A549 (cell line): ENCODE measurements around the gene HLA-E. TPM values are rescaled to one million over a fixed set of nuclear protein-coding genes. Genes with fewer than 3 reads are reported as not detected.
"Not testable (repeated sequence)": the region's sequence is repeated elsewhere in the genome, so short reads cannot be mapped to it uniquely, and the experiment has no call there.

Source experiments
- ATAC-seq, 2 experiments: fragments of 200-7000 bp in 1 of 2; fragments of >200 bp in 1 of 2; cut with Nextera tagmentation in 1 of 2; cut with Tn5 transposase in 1 of 2; 3 replicates each; pipeline versions ENCODE4 v1.8.0 to v1.9.1; 2018 to 2020; ENCODE audit warnings: mild to moderate bottlenecking in 1 of 2, moderate library complexity in 1 of 2
- CTCF ChIA-PET: fragments of 300-600 bp; sonication (Branson Sonifier 250); formaldehyde crosslinking; extraction: SDS; loops from one replicate; lab custom pipeline; 2021; ENCODE audit warnings: antibody characterized with exemption, inconsistent platforms; lab: Yijun Ruan, JAX
- POLR2A ChIA-PET: fragments of 350-600 bp; formaldehyde crosslinking; extraction: SDS; loops from one replicate; lab custom pipeline; 2021; ENCODE audit warnings: antibody characterized with exemption, inconsistent platforms; lab: Yijun Ruan, JAX
- DNase-seq, 2 experiments: peaks; one replicate each; pipeline versions ENCODE4 v3.0.0 to v3.0.0-alpha.2; 2011 to 2016; ENCODE audit warnings: low read depth in 1 of 2, low spot score in 1 of 2
- FAIRE-seq: peaks from 2 replicates; lab custom pipeline; 2011; peaks lifted over from hg19 to GRCh38; lab: Jason Lieb, UNC
- H3K27ac ChIP-seq, 2 experiments: fragments of >200 bp; sonication (Bioruptor Twin); formaldehyde crosslinking; 3 replicates each; pipeline ENCODE4 v1.5.1; 2016 to 2017
- H3K4me1 ChIP-seq: fragments of >200 bp; sonication (Bioruptor Twin); formaldehyde crosslinking; 3 replicates; pipeline ENCODE4 v1.6.1; 2016
- H3K4me2 ChIP-seq: fragments of >200 bp; sonication (Bioruptor Twin); formaldehyde crosslinking; 3 replicates; pipeline ENCODE4 v1.6.1; 2016
- H3K4me3 ChIP-seq: fragments of >200 bp; sonication (Bioruptor Twin); formaldehyde crosslinking; 3 replicates; pipeline ENCODE4 v1.5.1; 2016
- H3K9me3 ChIP-seq: fragments of >200 bp; sonication (Bioruptor Twin); formaldehyde crosslinking; 3 replicates; pipeline ENCODE4 v1.6.1; 2016
- CBX2 ChIP-seq: fragments of 200-600 bp; sonication (generic); IDR thresholded peaks from 2 replicates; pipeline ENCODE4 v1.6.1; 2016; ENCODE audit warnings: low read depth, mild to moderate bottlenecking, borderline replicate concordance
- E2F6 ChIP-seq: IDR thresholded peaks from 2 replicates; pipeline ENCODE4 v1.6.1; 2012; ENCODE audit warnings: low read depth, borderline replicate concordance
- EHMT2 ChIP-seq: fragments of 200-600 bp; sonication (generic); IDR thresholded peaks from 2 replicates; pipeline ENCODE4 v1.6.1; 2016; ENCODE audit warnings: antibody characterized with exemption, low read depth, mild to moderate bottlenecking, moderate library complexity
- ESRRA ChIP-seq: fragments of 150-350 bp; IDR thresholded peaks from 2 replicates; pipeline ENCODE4 v1.6.1; 2014; ENCODE audit warnings: mild to moderate bottlenecking, low read length, borderline replicate concordance
- GATA3 ChIP-seq: IDR thresholded peaks from 2 replicates; pipeline ENCODE4 v1.6.1; 2012; ENCODE audit warnings: borderline replicate concordance
- HDAC2 ChIP-seq: fragments of 200-600 bp; sonication (generic); IDR thresholded peaks from 2 replicates; pipeline ENCODE4 v1.6.1; 2016
- HOXB5 ChIP-seq: fragments of 250-450 bp; sonication (Bioruptor Pico); IDR thresholded peaks from 2 replicates; pipeline ENCODE4 v1.5.0; 2020; ENCODE audit warnings: mild to moderate bottlenecking, moderate library complexity
- POLR2A ChIP-seq: IDR thresholded peaks from 2 replicates; pipeline ENCODE4 v1.6.1; 2012; ENCODE audit warnings: mild to moderate bottlenecking, low read length
- POLR2AphosphoS2 ChIP-seq: conservative IDR thresholded peaks from 2 replicates; pipeline ENCODE4 v1.6.1; 2012; ENCODE audit warnings: low read length, improper control_type of control experiment, inconsistent platforms
- RNF2 ChIP-seq: fragments of 200-600 bp; sonication (generic); IDR thresholded peaks from 2 replicates; pipeline ENCODE4 v1.6.1; 2016; ENCODE audit warnings: low read depth, mild to moderate bottlenecking, antibody characterized with exemption, moderate library complexity, borderline replicate concordance
- SREBF2 ChIP-seq: fragments of 450-650 bp; IDR thresholded peaks from 2 replicates; pipeline ENCODE4 v1.6.1; 2014; ENCODE audit warnings: mild to moderate bottlenecking, moderate library complexity
- ZFP36 ChIP-seq: fragments of 450-650 bp; IDR thresholded peaks from 2 replicates; pipeline ENCODE4 v1.6.1; 2014; ENCODE audit warnings: borderline replicate concordance; ENCODE audit not compliant: partially characterized antibody
- ZNF302 ChIP-seq: fragments of 250-450 bp; sonication (Bioruptor Pico); IDR thresholded peaks from 2 replicates; pipeline ENCODE4 v1.9.0; 2021; ENCODE audit warnings: inconsistent platforms, mild to moderate bottlenecking, moderate library complexity
- WGBS: methylation state at CpG from one replicate; pipeline ENCODE4 v1.1.6; 2017; ENCODE audit errors: missing lambda C conversion rate; 5-methylcytosine and 5-hydroxymethylcytosine counted together
- polyA plus RNA-seq, 4 experiments: library from polyadenylated mRNA; depleted of rRNA in 3 of 4; stranded (reverse); fragments of >200 nt; fragmentation: RNase III in 1 of 4; extraction: RNeasy Plus Mini Kit Qiagen cat#74134 plus additional on column Dnase treatment in 1 of 4; gene quantifications; 2 replicates in 3 of 4; 3 replicates in 1 of 4; pipeline ENCODE4 v1.2.3, GENCODE V29; 2011 to 2017

HLA-E gene
- polyA plus RNA-seq, 2 of the 4 experiments (the other 2 are of a cell fraction) = 38.3 to 40.3 TPM

- ATAC-seq, H3K9me3 ChIP-seq, H3K4me2 ChIP-seq, H3K27ac ChIP-seq, H3K4me3 ChIP-seq, POLR2A ChIA-PET, H3K4me1 ChIP-seq, DNase-seq, FAIRE-seq: not testable (repeated sequence)
- CTCF ChIA-PET = interaction anchor here (1.4 to 2.2 kb wide), 4 partner anchors 14 to 36 kb away, joined by 3 to 7 read pairs (median 5); no protein-coding TSS in a partner anchor
- 79% methylated on average over 6 of the region's 21 CpGs for WGBS
Measured at GRCh38 chr6:30517767-30518504, 28.6 kb downstream of the HLA-E start.

- CTCF ChIA-PET = interaction anchor here (2.0 to 2.2 kb wide), 2 partner anchors 14 to 22 kb away, joined by 6 to 7 read pairs; no protein-coding TSS in a partner anchor
- WGBS = 82% methylated on average over 18 of the region's 19 CpGs
- H3K27ac ChIP-seq, ATAC-seq, DNase-seq, H3K9me3 ChIP-seq, POLR2A ChIA-PET, FAIRE-seq, H3K4me2 ChIP-seq, H3K4me3 ChIP-seq, H3K4me1 ChIP-seq: not testable (repeated sequence)
Measured at GRCh38 chr6:30518505-30519145, 29.3 kb downstream of the HLA-E start.

DNA sequence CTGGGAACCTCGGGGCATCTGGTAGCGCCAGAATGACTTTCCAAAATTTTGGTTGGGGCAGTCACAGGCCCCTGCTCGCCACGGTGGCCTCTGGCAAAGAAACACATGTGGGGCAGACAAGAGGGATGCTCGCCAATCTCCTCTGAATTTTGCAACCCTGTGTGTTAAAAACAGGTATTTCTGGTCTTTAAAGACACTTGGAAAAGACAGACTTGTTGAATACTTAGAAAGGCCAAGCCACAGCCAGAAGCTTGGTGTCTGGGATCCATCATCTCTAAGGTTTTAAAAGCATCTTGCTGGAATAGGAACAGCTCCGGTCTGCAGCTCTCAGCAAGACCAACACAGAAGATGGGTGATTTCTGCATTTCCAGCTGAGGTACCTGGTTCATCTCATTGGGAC, 31.2 kb downstream of the HLA-E start:
- FAIRE-seq (no peak), DNase-seq (no peak), ATAC-seq (no peak)
- ChIA-PET CTCF (interaction anchor here (0.8 to 2.8 kb wide), 5 partner anchors 10 to 38 kb away, joined by 3 to 10 read pairs (median 4); no protein-coding TSS in a partner anchor), POLR2A (no interaction called here)
- Histone ChIP-seq H3K4me1 (no peaks in the 10 kb centered on the region), H3K9me3 (no peaks in the 10 kb centered on the region), H3K27ac (no peak overlapping the region; a peak in 1 of 6 replicates), H3K4me2 (no peak overlapping the region), H3K4me3 (no peak overlapping the region)
- TF ChIP-seq GATA3 = no peak
- TF ChIP-seq ZFP36 = no peak
- TF ChIP-seq CBX2 = no peak
- no peak for TF ChIP-seq HDAC2
- no peak for TF ChIP-seq E2F6
- TF ChIP-seq EHMT2 = no peak
- no peak for TF ChIP-seq POLR2A
- no peak for TF ChIP-seq POLR2AphosphoS2
- TF ChIP-seq RNF2 = no peak
- no peak for TF ChIP-seq HOXB5 (CRISPR knock-in tag)
- no peak for TF ChIP-seq ESRRA
- TF ChIP-seq SREBF2 = no peak
- no peak for TF ChIP-seq ZNF302 (CRISPR knock-in tag)
- whole genome bisulfite sequencing = 85% methylated on average over 6 of the region's 6 CpGs

DNA sequence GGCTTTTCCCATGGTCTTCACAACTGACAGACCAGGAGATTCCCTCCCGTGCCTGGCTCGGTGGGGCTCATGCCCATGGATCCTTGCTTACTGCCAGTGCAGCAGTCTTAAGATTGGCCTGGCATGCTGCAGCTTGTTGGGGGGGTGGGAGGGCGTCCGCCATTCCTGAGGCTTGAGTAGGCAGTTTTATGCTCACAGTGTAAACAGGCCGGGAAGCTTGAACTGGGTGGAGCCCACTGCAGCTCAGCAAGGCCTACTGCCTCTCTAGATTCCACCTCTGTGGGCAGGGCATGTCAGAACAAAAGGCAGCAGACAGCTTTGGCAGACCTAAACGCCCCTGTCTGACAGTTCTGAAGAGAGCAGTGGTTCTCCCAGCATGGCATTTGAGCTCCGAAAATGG, 31.8 kb downstream of the HLA-E start:
- peak in 1 of 2 experiments; percentile 46; a peak in 3 of 6 replicates for ATAC-seq
- CTCF ChIA-PET = interaction anchor here (0.8 to 2.8 kb wide), 6 partner anchors 9 to 39 kb away, joined by 3 to 10 read pairs (median 5); no protein-coding TSS in a partner anchor
- H3K4me2 ChIP-seq, FAIRE-seq, H3K9me3 ChIP-seq, H3K4me3 ChIP-seq, H3K4me1 ChIP-seq, POLR2A ChIA-PET: not testable (repeated sequence)
- WGBS = 0% methylated on average over 1 of the region's 7 CpGs
- H3K27ac ChIP-seq = peak overlapping the region in 1 of 2 experiments; percentile 24; a peak in 1 of 6 replicates
- DNase-seq = peak in 1 of 2 experiments; percentile 55

- POLR2A ChIA-PET, H3K4me1 ChIP-seq, H3K4me3 ChIP-seq, H3K4me2 ChIP-seq, H3K27ac ChIP-seq, DNase-seq, ATAC-seq, FAIRE-seq, H3K9me3 ChIP-seq: not testable (repeated sequence)
- WGBS = 69% methylated on average over 5 of the region's 5 CpGs
- CTCF ChIA-PET = interaction anchor here (1.5 to 2.8 kb wide), 4 partner anchors 10 to 40 kb away, joined by 4 to 10 read pairs (median 6); no protein-coding TSS in a partner anchor
Measured at GRCh38 chr6:30521952-30522351, 32.6 kb downstream of the HLA-E start.

DNA sequence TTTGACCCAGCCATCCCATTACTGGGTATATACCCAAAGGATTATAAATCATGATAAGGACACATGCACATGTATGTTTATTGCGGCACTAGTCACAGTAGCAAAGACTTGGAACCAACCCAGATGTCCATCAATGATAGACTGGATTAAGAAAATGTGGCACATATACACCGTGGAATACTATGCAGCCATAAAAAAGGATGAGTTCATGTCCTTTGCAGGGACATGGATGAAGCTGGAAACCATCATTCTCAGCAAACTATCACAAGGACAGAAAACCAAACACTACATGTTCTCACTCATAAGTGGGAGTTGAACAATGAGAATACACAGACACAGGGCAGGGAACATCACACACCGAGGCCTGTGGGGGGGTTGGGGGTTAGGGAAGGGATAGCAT, 37.1 kb downstream of the HLA-E start:
- H3K9me3 ChIP-seq, DNase-seq, ATAC-seq, H3K4me2 ChIP-seq, H3K4me3 ChIP-seq, POLR2A ChIA-PET, H3K27ac ChIP-seq, FAIRE-seq, H3K4me1 ChIP-seq: not testable (repeated sequence)
- WGBS = 90% methylated on average over 3 of the region's 3 CpGs
- CTCF ChIA-PET = interaction anchor here (0.9 to 9.8 kb wide), 3 partner anchors 17 to 42 kb away, joined by 3 to 117 read pairs (median 107); no protein-coding TSS in a partner anchor

GRCh38 chr6:30529349-30529875, 40.1 kb downstream of the HLA-E start:
- H3K27ac ChIP-seq, POLR2A ChIA-PET, H3K4me1 ChIP-seq, DNase-seq, H3K4me3 ChIP-seq, H3K4me2 ChIP-seq, FAIRE-seq, H3K9me3 ChIP-seq, ATAC-seq: not testable (repeated sequence)
- CTCF ChIA-PET = interaction anchor here (0.9 to 9.8 kb wide), 4 partner anchors 8 to 45 kb away, joined by 3 to 117 read pairs (median 55); no protein-coding TSS in a partner anchor
- WGBS = 90% methylated on average over 16 of the region's 17 CpGs
